ENCODE data around the gene FUCA1.
A peak's percentile ranks its signal among the peaks of the same experiment; 100 is the strongest.

The FUCA1 gene

GRCh38 chr1:23865543-23865930 is 2.6 kb downstream of the FUCA1 start:
- TF ChIP-seq SPI1 (IDR thresholded peaks at IDR 0.05; ENCODE audit: borderline replicate concordance, low read depth) (peak; percentile 73; the same call in 1 of the 2 replicates), CTCF (IDR thresholded peaks at IDR 0.05; ENCODE audit: insufficient read depth, low read length) (no peak)
- Histone ChIP-seq H3K27me3 (ENCODE audit: insufficient read depth, poor library complexity, severe bottlenecking) (no peaks in the 10 kb centered on the region), H3K4me3 (replicated peaks; ENCODE audit: insufficient read depth, low read length) (no peak overlapping the region), H3K27ac (replicated peaks) (no peak overlapping the region; the same call in 1 of the 2 replicates)
- peak in 1 of 2 experiments; percentile 30 for DNase-seq (ENCODE audit: low read depth in 1 of 2, low spot score in 1 of 2)

GRCh38 chr1:23864801-23865542 is 3.1 kb downstream of the FUCA1 start:
- Histone ChIP-seq H3K27ac (replicated peaks) (no peak overlapping the region), H3K27me3 (ENCODE audit: insufficient read depth, poor library complexity, severe bottlenecking) (no peaks in the 10 kb centered on the region), H3K4me3 (replicated peaks; ENCODE audit: insufficient read depth, low read length) (no peak overlapping the region)
- TF ChIP-seq CTCF (IDR thresholded peaks at IDR 0.05; ENCODE audit: insufficient read depth, low read length) (no peak), SPI1 (IDR thresholded peaks at IDR 0.05; ENCODE audit: borderline replicate concordance, low read depth) (no peak), POLR2AphosphoS5 (IDR thresholded peaks at IDR 0.05; ENCODE audit: low read depth) (no peak), REST (IDR thresholded peaks at IDR 0.05; ENCODE audit: insufficient replicate concordance, low read depth) (no peak), GABPA (IDR thresholded peaks at IDR 0.05; ENCODE audit: low read depth) (no peak)
- no peak for DNase-seq (ENCODE audit: low read depth in 1 of 2, low spot score in 1 of 2)

GRCh38 chr1:23862640-23863039 is 5.5 kb downstream of the FUCA1 start:
- H3K27ac ChIP-seq (replicated peaks): no peak overlapping the region
- TF ChIP-seq POLR2AphosphoS5 (IDR thresholded peaks at IDR 0.05; ENCODE audit: low read depth) (no peak), REST (IDR thresholded peaks at IDR 0.05; ENCODE audit: insufficient replicate concordance, low read depth) (peak; percentile 59), SPI1 (IDR thresholded peaks at IDR 0.05; ENCODE audit: borderline replicate concordance, low read depth) (no peak), GABPA (IDR thresholded peaks at IDR 0.05; ENCODE audit: low read depth) (no peak), CTCF (IDR thresholded peaks at IDR 0.05; ENCODE audit: insufficient read depth, low read length) (no peak)
- no peaks in the 10 kb centered on the region for H3K27me3 ChIP-seq (ENCODE audit: insufficient read depth, poor library complexity, severe bottlenecking)
- H3K4me3 ChIP-seq (replicated peaks; ENCODE audit: insufficient read depth, low read length): no peak overlapping the region
- no peak for DNase-seq (ENCODE audit: low read depth in 1 of 2, low spot score in 1 of 2)

GRCh38 chr1:23854568-23854967 is 13.5 kb downstream of the FUCA1 start:
- Histone ChIP-seq H3K27me3 (ENCODE audit: insufficient read depth, poor library complexity, severe bottlenecking) (no peaks in the 10 kb centered on the region), H3K4me3 (replicated peaks; ENCODE audit: insufficient read depth, low read length) (no peak overlapping the region), H3K27ac (replicated peaks) (no peak overlapping the region)
- no peak for TF ChIP-seq CTCF (IDR thresholded peaks at IDR 0.05; ENCODE audit: insufficient read depth, low read length)
- TF ChIP-seq SPI1 (IDR thresholded peaks at IDR 0.05; ENCODE audit: borderline replicate concordance, low read depth): no peak
- no peak for TF ChIP-seq GABPA (IDR thresholded peaks at IDR 0.05; ENCODE audit: low read depth)
- TF ChIP-seq REST (IDR thresholded peaks at IDR 0.05; ENCODE audit: insufficient replicate concordance, low read depth): no peak
- no peak for TF ChIP-seq POLR2AphosphoS5 (IDR thresholded peaks at IDR 0.05; ENCODE audit: low read depth)
- DNase-seq (ENCODE audit: low read depth in 1 of 2, low spot score in 1 of 2): peak in 1 of 2 experiments; percentile 23
